CD1c-positive myeloid dendritic cell (primary cell): ENCODE results near the gene ZFHX3.

Experiments used
- DNase-seq: peaks from one replicate; pipeline ENCODE4 v3.0.0-alpha.2; 2016; ENCODE audit errors: extremely low spot score

ZFHX3 gene

DNA sequence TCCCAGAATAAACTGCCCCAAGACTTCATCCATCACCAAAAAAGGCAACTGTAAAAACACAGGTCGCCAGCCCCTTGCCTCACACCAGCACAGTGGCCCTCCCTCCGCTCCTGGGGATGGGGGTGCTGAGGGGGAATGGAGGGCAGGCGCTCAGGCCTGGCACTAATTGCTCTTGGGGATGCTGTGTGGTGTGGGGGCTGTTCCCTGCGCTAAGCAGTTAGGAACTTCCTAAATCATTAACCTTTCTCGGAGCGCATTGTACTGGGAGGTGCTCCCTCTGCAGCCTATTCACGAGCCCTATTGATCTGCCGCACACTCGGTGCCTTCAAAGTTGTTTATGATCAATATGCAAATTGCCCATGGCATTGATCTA is 199.9 kb downstream of the ZFHX3 start:
- no peak for DNase-seq

DNA sequence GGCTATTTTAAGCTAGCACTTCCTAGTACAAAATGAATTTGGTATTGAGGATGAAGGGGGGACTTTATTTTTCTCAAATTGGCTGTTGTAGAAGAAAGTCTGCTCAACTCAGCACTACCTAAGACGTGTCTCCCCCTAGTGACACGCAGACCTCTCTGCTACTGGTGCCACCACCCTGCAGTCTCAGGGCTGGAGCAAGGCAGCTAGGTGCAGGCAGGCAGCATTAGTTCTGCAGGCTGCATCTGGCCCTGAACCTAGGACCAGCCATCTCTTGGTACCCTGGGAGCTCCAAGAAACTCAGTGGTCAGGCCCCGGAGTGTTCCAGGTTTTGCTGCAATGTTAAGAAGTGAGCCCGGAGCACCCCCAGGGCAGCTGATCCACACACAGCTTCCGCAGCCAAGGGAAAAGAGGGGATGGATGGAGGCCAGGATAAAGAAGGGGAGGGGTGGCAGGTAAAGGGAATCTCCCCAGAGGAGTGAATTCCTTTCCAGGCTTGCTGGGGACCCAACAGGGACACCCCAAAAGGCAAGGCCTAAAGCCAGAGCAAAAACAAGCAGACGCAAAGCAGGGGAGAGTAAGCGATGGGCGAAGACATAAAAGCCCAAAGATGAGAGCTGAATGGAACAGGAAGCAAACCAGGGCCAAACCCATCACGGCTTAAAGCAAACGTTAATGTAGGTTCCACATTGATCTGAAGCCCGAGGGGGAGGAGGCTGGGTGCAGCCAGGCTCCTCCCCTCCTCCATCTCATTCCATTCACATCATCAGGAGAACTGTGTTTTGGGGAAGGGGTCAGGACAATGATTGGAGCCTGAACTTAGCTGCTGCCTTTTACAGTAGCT is 200.5 kb downstream of the ZFHX3 start:
- no peak for DNase-seq

DNA sequence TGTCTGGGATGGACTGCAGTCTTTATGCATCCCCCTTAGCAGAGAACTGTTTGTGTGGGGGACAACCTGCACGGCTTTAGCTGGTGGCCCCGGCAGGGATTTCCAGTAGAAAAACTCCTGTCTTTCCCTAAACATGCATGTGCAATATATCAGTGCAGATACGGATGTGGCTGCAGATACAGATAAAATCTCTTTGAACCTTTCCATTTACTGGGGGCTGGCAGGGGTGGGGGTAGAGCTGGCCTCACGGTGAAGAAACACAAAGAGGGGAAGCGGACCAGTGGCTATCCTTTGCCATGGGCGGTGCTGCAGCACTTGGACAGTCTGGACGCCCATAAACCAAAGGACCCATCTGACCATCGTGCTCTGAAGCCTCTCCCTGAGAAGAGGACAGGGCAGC is 201.3 kb downstream of the ZFHX3 start:
- DNase-seq, result no peak

DNA sequence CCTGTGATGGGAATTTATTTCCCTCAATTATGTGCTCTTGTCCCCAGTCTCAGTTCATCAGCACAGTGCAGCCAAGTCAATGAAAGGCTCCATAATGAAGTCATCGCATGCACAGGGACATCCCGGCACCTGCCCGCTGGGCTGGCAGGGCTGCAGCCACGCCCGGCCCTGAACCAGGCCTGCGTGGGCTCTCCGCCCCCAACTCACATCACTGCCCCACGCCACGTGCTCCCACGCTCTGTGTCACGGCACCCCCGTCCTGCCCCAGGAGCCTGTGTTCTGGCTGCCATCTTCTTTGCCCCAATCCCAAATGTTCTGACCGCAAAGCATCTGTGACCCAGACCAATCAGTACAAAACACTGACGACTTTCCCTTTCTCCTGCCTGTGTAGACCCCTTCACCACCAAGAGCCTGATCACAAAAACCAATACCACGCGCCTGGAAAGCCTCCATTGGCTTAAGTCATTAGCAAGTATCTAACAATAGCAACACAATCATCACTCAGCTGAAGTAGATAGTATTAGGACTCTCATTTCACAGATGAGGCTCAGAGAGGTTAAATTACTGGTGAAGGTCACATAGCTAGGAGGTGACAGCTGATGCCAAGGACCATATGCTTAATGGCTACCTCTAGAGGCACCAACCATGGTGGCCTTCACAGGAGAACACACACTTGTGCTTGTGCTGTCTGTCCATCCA is 202.5 kb downstream of the ZFHX3 start:
- DNase-seq, result no peak

DNA sequence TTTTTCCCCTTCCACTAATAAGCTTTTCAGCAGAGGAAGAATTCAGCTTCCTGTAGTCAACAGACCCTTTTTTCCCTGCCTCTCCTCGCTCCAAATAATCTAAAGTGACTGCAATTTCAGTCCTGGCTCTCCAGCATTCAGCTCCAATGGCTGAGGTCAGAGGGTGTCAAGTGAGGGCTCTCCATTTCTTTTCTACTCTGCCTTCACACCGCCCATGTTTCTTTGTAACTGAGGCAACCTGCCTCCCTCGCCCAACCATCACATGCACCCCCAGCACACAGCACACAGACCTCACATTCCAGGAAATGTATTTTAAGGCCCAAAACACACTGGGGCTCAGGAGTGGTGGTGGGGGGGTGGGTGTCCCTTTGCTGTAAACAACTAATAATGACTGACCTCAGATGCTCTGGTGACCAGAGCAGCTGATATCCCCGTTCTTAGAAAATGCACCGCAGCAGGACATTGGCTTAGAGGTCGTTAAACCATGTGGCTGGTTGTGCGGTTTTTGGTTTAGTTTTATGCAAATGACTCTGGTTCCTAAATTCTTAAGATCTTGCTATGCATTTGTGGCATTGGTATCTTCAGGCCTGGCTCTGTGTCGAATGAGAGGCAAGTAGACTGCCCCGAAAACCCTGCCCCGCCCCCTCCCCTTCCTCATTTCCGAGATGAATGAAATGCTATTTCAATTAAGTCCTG is 203.6 kb downstream of the ZFHX3 start:
- DNase-seq, result no peak

GRCh38 chr16:72841506-72841905 is 206.4 kb downstream of the ZFHX3 start:
- no peak for DNase-seq

- peak; percentile 56 for DNase-seq
Measured at GRCh38 chr16:72840631-72841381, 207.1 kb downstream of the ZFHX3 start.

- no peak for DNase-seq
Measured at GRCh38 chr16:72838951-72839350, 209.0 kb downstream of the ZFHX3 start.

DNA sequence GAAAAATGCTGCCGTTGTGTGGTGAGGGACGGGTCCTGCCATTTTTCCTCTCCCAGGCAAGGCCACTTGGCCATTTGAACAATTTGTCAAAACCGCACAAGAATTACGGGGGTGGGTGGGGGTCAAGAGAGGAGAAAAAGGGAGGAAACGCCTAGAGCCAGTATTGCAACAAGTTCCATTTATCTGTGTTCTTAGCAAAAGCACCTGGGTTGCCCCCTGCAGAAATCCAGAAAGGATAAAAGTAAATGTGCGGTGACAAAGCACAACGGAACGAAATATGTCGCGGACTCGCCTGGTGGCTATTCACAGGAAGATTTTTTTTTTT is 209.4 kb downstream of the ZFHX3 start:
- DNase-seq, result no peak

- no peak for DNase-seq
Measured at GRCh38 chr16:72837846-72838585, 209.9 kb downstream of the ZFHX3 start.

DNA sequence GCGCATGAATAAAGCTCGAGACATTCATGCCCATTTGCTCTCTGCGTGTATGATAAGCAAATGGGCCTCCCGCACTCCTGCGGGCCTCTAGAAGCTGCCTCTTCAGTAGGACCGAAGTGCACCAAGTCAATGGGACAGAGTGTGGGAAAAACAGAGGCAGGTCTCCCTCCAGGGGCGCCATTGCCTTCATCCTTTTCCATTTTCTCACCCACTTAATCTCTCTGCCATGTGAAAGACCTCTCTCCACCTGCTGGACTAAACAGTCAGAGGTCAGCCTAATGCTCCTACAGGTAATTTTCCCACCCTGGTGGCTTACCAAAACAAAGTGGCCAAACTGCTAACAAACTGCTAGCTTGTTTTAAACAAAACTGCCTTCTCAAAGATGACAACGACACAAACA is 210.9 kb downstream of the ZFHX3 start:
- DNase-seq, result no peak

DNA sequence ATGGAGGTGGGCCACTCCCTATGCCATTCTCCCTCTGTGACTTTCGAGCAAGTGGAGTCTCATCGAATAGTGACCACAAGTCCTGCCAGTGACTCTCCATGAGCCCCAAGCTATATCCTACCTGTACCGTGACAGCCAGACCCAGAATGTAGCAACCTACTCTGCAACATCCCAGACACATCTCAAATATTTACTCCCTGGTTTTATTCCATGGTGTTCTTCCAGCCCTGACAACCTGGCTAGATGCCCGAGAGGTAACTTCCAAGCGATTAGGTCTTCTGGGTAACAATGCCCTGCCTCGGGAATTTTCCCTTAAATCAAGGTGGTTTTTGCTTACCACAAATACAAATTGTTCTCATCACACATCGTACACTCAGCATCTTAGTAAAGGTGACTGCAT is 211.7 kb downstream of the ZFHX3 start:
- DNase-seq, result no peak

DNA sequence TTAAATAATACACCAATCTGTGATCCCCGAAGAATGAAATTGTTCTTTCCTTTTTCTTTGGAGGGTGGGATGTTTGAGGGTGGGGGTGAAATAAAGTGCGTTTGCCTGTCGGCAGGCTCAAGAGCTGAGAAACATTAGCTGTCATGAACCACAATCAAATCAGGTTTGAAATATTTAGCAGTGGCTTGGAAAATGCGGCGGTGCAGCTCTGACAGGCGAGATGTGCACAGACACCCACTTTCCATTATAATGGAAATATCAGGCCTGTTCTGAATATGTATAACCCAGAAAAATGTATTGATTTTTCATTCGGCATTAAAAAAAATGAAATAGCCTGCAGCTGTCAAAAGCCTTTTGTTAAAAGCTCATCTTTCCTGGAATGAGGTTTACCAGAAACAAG is 212.8 kb downstream of the ZFHX3 start:
- DNase-seq, result no peak

DNA sequence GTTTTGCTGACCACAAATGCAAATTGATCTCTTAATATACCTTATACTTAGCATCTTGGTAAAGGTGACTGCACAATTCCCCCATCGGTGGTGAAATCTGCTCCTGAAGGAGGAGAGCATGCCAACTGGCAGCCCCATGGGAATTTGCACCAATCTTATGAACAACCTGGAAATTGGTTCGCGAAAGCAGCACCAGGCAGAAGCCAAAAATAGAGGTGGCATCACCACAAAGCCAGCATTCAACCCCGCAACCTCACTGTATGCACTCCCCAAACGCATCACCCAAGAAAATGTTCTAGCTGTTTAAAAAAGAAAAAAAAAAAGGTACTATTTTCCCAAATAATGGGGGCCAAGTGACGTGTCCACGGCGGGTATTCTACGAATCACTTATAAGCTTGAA is 213.4 kb downstream of the ZFHX3 start:
- no peak for DNase-seq

GRCh38 chr16:72833969-72834368 is 214.0 kb downstream of the ZFHX3 start:
- no peak for DNase-seq

DNA sequence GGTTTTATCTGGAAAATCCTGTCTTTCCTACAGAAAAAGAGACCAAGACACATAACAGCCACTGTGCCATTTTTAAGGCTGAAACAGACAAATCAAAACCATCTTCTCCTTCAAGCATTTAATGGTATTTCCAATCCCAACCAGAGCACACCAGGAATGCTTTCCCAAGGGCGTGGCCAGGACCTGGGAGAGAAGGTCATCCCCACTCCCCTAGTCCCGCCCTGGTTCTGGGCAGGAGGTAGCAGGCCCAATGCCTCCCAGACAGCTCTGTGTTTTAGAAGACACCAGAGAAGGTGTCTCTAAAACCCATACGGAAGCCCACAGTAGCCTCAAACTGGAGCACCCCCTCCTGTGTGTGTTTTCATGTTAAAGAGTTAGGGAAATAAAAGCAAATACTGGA is 214.4 kb downstream of the ZFHX3 start:
- DNase-seq, result no peak

DNA sequence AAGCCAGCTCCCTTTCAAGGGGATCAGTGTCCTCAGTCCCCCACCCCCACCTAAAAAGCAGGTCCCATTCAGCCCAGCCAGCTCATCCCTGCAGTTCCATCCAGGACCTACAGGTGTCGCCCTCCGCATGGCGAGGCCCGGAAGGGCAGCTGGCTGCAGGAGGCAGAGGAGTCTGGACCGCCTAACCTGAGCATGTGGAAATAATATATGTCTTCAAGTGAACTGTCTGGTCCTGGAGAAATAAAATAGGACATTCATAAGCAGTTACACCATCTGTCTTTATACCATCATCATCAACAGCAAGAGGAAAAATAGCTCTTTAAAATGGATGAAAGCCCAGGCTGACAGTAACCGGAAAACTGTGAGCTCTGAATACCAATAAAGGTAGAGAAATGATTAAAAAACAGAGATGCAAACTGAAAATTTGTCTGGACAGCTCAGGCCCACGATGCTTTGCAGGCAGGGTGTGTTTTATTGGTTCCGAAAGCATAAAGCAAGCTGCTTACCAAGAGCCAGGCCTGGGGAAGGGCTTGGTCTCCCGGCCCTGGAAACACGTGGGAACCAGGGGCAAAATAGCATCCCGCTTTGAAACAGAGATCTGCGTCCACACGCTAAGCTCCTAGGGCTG is 215.2 kb downstream of the ZFHX3 start:
- peak; percentile 71 for DNase-seq

- no peak for DNase-seq
Measured at GRCh38 chr16:72829846-72830775, 217.8 kb downstream of the ZFHX3 start.

- DNase-seq, result no peak
Measured at GRCh38 chr16:72827866-72828265, 220.1 kb downstream of the ZFHX3 start.
